Lung (tissue), 16 donors: ENCODE data around the gene CSTPP1. TPM values are rescaled to one million over a fixed set of nuclear protein-coding genes. Genes with fewer than 3 reads are reported as not detected.

Experiments used
- ATAC-seq: fragments of 200-7000 bp; cut with Tn5 transposase; one replicate; pipeline ENCODE4 v1.9.1; 2020; ENCODE audit warnings: moderate number of reproducible peaks; ENCODE audit not compliant: insufficient read depth, low FRiP score
- DNase-seq, 3 donors: peaks; one replicate each; pipeline ENCODE4 v3.0.0-alpha.2; 2013 to 2017
- H3K27ac ChIP-seq, 2 donors: one replicate each; pipeline ENCODE4 v1.5.1; 2013; ENCODE audit warnings: mild to moderate bottlenecking in 2 of 2, moderate library complexity in 2 of 2, control low read depth in 1 of 2, inconsistent platforms in 1 of 2, low read depth in 1 of 2, low read length in 1 of 2
- H3K27me3 ChIP-seq, 3 donors: one replicate each; pipeline ENCODE4 v1.5.1; 2013; ENCODE audit warnings: low read length in 2 of 3; ENCODE audit not compliant: control insufficient read depth in 3 of 3, insufficient read depth in 3 of 3
- H3K36me3 ChIP-seq, 4 donors: one replicate each; pipeline ENCODE4 v1.5.1; 2013; ENCODE audit warnings: low read length in 4 of 4, mild to moderate bottlenecking in 1 of 4, moderate library complexity in 1 of 4; ENCODE audit not compliant: control insufficient read depth in 4 of 4, insufficient read depth in 4 of 4
- H3K4me1 ChIP-seq, 5 donors: one replicate each; pipeline ENCODE4 v1.5.1; 2013; ENCODE audit warnings: low read length in 5 of 5, mild to moderate bottlenecking in 2 of 5, moderate library complexity in 1 of 5; ENCODE audit not compliant: control insufficient read depth in 5 of 5, insufficient read depth in 5 of 5
- H3K4me3 ChIP-seq: one replicate; pipeline ENCODE4 v1.5.1; 2013; ENCODE audit warnings: mild to moderate bottlenecking, control low read depth, moderate library complexity
- H3K9ac ChIP-seq, 2 donors: one replicate each; pipeline ENCODE4 v1.5.1; 2013; ENCODE audit warnings: low read length in 2 of 2, control low read depth in 1 of 2; ENCODE audit not compliant: insufficient read depth in 1 of 2
- H3K9me3 ChIP-seq, 4 donors: one replicate each; pipeline ENCODE4 v1.5.1; 2013; ENCODE audit warnings: low read length in 3 of 4, mild to moderate bottlenecking in 1 of 4, moderate library complexity in 1 of 4; ENCODE audit not compliant: control insufficient read depth in 4 of 4, insufficient read depth in 3 of 4
- CTCF ChIP-seq: IDR thresholded peaks from 2 replicates; pipeline ENCODE4 v1.5.1; 2012; ENCODE audit warnings: mild to moderate bottlenecking; ENCODE audit errors: control extremely low read depth, extremely low read depth
- WGBS, 2 donors: extraction: QIAGEN DNeasy Blood & Tissue Kit; methylation state at CpG; one replicate each; pipeline ENCODE4 v1.1.7; 2013; 5-methylcytosine and 5-hydroxymethylcytosine counted together
- long read RNA-seq, 5 donors: transcript quantifications; one replicate each; lab custom pipeline, GENCODE V29; 2026
- polyA plus RNA-seq, 2 donors: library from polyadenylated mRNA; stranded (reverse); fragments of 200-250 nt; gene quantifications; one replicate each; pipeline ENCODE4 v1.2.1, GENCODE V29; 2013
- total RNA-seq, 2 donors: library from RNA; depleted of rRNA in 1 of 2; stranded (reverse); fragments of >200 nt in 1 of 2; gene quantifications; one replicate each; pipeline ENCODE4 v1.2.1, GENCODE V29; 2014 to 2021
- donor health status: control.
- donor health status: control.
- donor health status: Bipolar disorder and iron deficiency.
- donor health status: healthy.
- donor health status: DM: yes; HTN: yes; CAD: no.

The CSTPP1 gene, protein sequence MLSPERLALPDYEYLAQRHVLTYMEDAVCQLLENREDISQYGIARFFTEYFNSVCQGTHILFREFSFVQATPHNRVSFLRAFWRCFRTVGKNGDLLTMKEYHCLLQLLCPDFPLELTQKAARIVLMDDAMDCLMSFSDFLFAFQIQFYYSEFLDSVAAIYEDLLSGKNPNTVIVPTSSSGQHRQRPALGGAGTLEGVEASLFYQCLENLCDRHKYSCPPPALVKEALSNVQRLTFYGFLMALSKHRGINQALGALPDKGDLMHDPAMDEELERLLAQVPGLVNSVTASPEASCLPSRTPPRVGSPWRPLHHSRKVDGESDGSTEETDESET
- total RNA-seq: 10 to 100 TPM; 41.3 to 45.8 TPM
- polyA plus RNA-seq: 10 to 100 TPM; 26.0 to 27.5 TPM
- long read RNA-seq, donor 1, transcript C11orf49-201 (9 exons, 1,645 nt): minor isoform, 10 of 34 reads
- long read RNA-seq, donor 1, transcript C11orf49-223 (1 exons, 2,141 nt): major isoform, 15 of 34 reads
- long read RNA-seq, donor 1, partial matches to known transcripts: 0 of 34 reads
- long read RNA-seq, donor 1, other reads (novel, unspliced or antisense): 0 of 34 reads
- long read RNA-seq, donor 2, transcript C11orf49-223 (1 exons, 2,141 nt): major isoform, 6 of 67 reads
- long read RNA-seq, donor 2, transcript C11orf49-201 (9 exons, 1,645 nt): minor isoform, 5 of 67 reads
- long read RNA-seq, donor 2, partial matches to known transcripts: 51 of 67 reads
- long read RNA-seq, donor 2, other reads (novel, unspliced or antisense): 0 of 67 reads
- long read RNA-seq, donor 3, transcript C11orf49-201 (9 exons, 1,645 nt): minor isoform, 8 of 20 reads
- long read RNA-seq, donor 3, transcript C11orf49-223 (1 exons, 2,141 nt): major isoform, 9 of 20 reads
- long read RNA-seq, donor 3, partial matches to known transcripts: 0 of 20 reads
- long read RNA-seq, donor 3, other reads (novel, unspliced or antisense): 0 of 20 reads
- long read RNA-seq, donor 4, transcript C11orf49-223 (1 exons, 2,141 nt): major isoform, 9 of 20 reads
- long read RNA-seq, donor 4, partial matches to known transcripts: 0 of 20 reads
- long read RNA-seq, donor 4, other reads (novel, unspliced or antisense): 0 of 20 reads
- long read RNA-seq, donor 5, transcript C11orf49-223 (1 exons, 2,141 nt): major isoform, 21 of 71 reads
- long read RNA-seq, donor 5, transcript C11orf49-201 (9 exons, 1,645 nt): minor isoform, 12 of 71 reads
- long read RNA-seq, donor 5, partial matches to known transcripts: 16 of 71 reads
- long read RNA-seq, donor 5, other reads (novel, unspliced or antisense): 11 of 71 reads

DNA sequence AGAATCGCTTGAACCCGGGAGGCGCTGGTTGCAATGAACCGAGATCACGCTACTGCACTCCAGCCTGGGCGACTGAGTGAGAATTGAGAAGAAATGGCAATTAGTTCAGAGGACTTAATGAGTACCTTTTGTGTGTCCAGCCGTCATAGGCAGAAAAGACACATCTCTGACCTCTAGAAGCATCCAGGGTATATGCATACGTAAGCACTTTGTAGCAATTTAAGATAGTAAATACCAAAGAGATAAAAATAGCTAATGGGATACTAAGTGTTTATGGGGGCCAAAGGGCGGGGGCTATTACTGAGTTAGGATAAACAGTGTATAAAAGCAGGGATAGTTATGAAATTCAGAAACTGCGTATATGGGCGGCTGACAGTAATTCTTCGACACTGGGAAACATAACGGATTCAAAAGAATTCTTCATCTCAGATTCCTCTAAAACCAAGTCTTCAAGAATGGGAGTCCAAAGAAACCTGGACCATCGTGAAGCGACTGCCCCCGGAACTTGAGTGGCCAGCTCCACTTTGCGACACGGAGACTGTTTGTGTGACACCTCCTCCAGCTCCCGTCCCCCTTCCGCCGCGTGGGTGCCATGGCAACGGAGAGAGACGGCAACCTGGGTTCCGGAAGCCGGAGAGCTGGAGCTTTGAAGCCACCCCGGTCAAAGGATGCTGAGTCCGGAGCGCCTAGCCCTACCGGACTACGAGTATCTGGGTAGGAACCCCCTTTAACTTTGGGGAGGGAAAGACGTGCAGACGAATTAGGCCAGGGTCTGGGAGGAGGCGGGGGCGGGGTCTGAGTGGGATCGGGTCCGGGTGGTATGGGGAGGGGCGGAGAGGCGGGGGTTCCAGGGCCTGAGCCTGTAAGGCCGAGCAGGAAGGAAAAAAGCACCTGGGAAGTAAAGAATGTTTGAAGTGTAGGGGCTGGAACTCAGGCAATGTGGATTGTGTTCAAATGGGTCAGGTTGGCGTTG, at the start of gene CSTPP1:
TSS of gene CSTPP1 (plus strand) at position 624 of the 973 bp plus-strand sequence. CDS start at position 669, 45 bp downstream.
- H3K36me3 ChIP-seq: peaks cover 0 to 4% (median 0%) of the 10 kb centered on the region in 4 donors
- H3K4me3 ChIP-seq: peak within 1 kb of the TSS; percentile 61
- TF ChIP-seq CTCF: no peak
- peak within 1 kb of the TSS in 1 of 2 donors; percentile 77 for H3K27ac ChIP-seq
- peaks cover 0 to 5% (median 2%) of the 10 kb centered on the region in 5 donors for H3K4me1 ChIP-seq
- DNase-seq: peak; percentile 95 to 97 (median 97)
- WGBS, 2 donors: 20 to 21% methylated on average over 41 of the region's 41 CpGs
- no peaks in the 10 kb centered on the region for H3K27me3 ChIP-seq
- peak within 1 kb of the TSS in 1 of 2 donors; percentile 44 for H3K9ac ChIP-seq
- peak; percentile 95 for ATAC-seq
- no peaks in the 10 kb centered on the region for H3K9me3 ChIP-seq

DNA sequence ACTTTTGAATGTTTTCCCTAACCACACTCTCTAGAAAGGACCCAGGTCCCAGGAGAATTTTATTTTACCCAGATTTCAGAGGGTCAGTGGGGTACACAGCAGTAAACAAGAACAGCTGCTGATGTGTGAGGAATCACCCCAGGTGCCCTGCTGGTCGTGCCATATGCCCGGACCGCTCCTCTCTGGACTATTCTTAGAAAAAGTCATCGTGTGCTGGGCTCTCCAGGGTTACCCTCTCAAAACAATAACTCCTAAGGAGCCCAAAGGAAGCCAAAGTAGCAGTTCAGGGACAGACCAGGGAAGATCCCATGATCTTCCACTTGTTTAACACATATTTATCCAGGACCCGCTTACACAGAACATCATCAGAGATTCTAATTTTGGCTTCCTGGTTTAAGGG, 47.9 kb upstream of the CSTPP1 start:
- Histone ChIP-seq H3K9ac (no peak overlapping the region), H3K4me3 (no peak overlapping the region), H3K36me3 (peaks cover 2 to 29% (median 15%) of the 10 kb centered on the region in 4 donors), H3K9me3 (peaks cover 0 to 4% (median 0%) of the 10 kb centered on the region in 4 donors), H3K4me1 (no peaks in the 10 kb centered on the region), H3K27ac (no peak overlapping the region), H3K27me3 (no peaks in the 10 kb centered on the region)
- no peak for DNase-seq
- no peak for ATAC-seq
- 91 to 94% methylated on average over 5 of the region's 5 CpGs for WGBS, 2 donors
- no peak for TF ChIP-seq CTCF

GRCh38 chr11:46889251-46889650, 47.3 kb upstream of the CSTPP1 start:
- H3K4me1 ChIP-seq: no peaks in the 10 kb centered on the region
- H3K36me3 ChIP-seq: peaks cover 2 to 27% (median 15%) of the 10 kb centered on the region in 4 donors
- H3K9ac ChIP-seq: no peak overlapping the region
- no peaks in the 10 kb centered on the region for H3K27me3 ChIP-seq
- TF ChIP-seq CTCF: no peak
- no peak overlapping the region for H3K4me3 ChIP-seq
- no peak overlapping the region for H3K27ac ChIP-seq
- ATAC-seq (no peak), DNase-seq (no peak)
- WGBS, 2 donors: 80 to 93% methylated on average over 7 of the region's 7 CpGs
- H3K9me3 ChIP-seq: peaks cover 0 to 4% (median 0%) of the 10 kb centered on the region in 4 donors
